GM23338 (cell line): Measurements from ENCODE around the gene ZBTB1. TPM values are rescaled to one million over a fixed set of nuclear protein-coding genes. Genes with fewer than 3 reads are reported as not detected.

ENCODE experiments used
- ATAC-seq: fragments of 200-7000 bp; cut with Tn5 transposase; 3 replicates; pipeline ENCODE4 v1.9.1; 2020
- DNase-seq: peaks from one replicate; pipeline ENCODE4 v3.0.0-alpha.2; 2015; ENCODE audit warnings: low spot score
- H2AFZ ChIP-seq: fragments of 200-600 bp; sonication (generic); 2 replicates; pipeline ENCODE4 v1.8.0; 2016; ENCODE audit warnings: antibody characterized with exemption, mild to moderate bottlenecking, moderate library complexity
- H3F3A ChIP-seq: fragments of 200-600 bp; sonication (generic); replicated peaks from 2 replicates; pipeline ENCODE4 v1.8.0; 2017; ENCODE audit warnings: antibody characterized with exemption, mixed run types, low read depth
- H3K27ac ChIP-seq: fragments of 200-600 bp; sonication (generic); 2 replicates; pipeline ENCODE4 v1.6.1; 2016; ENCODE audit warnings: low read depth
- H3K27me3 ChIP-seq: fragments of 200-600 bp; sonication (generic); 2 replicates; pipeline ENCODE4 v1.8.0; 2016; ENCODE audit warnings: mild to moderate bottlenecking, mixed run types, moderate library complexity; ENCODE audit not compliant: insufficient read depth
- H3K36me3 ChIP-seq: fragments of 200-600 bp; sonication (generic); 2 replicates; pipeline ENCODE4 v1.8.0; 2016; ENCODE audit warnings: mild to moderate bottlenecking; ENCODE audit not compliant: insufficient read depth
- H3K4me1 ChIP-seq: fragments of 200-600 bp; sonication (generic); 2 replicates; pipeline ENCODE4 v1.8.0; 2016; ENCODE audit warnings: mild to moderate bottlenecking, moderate library complexity; ENCODE audit not compliant: insufficient read depth
- H3K4me2 ChIP-seq: fragments of 200-600 bp; sonication (generic); 2 replicates; pipeline ENCODE4 v1.7.1; 2017; ENCODE audit warnings: mixed run types
- H3K4me3 ChIP-seq: fragments of 200-600 bp; sonication (generic); 2 replicates; pipeline ENCODE4 v1.6.1; 2016; ENCODE audit warnings: mixed run types
- H3K79me2 ChIP-seq: fragments of 200-600 bp; sonication (generic); replicated peaks from 2 replicates; pipeline ENCODE4 v1.8.0; 2017; ENCODE audit warnings: mild to moderate bottlenecking; ENCODE audit not compliant: insufficient read depth
- H3K9me2 ChIP-seq: fragments of 200-600 bp; sonication (generic); 2 replicates; pipeline ENCODE4 v1.8.0; 2017; ENCODE audit not compliant: insufficient read depth
- H4K20me1 ChIP-seq: fragments of 200-600 bp; sonication (generic); replicated peaks from 2 replicates; pipeline ENCODE4 v1.8.0; 2017; ENCODE audit warnings: mild to moderate bottlenecking; ENCODE audit not compliant: insufficient read depth
- H3K27ac Mint-ChIP-seq: 2 replicates; pipeline ENCODE4 v1.8.0; 2020; ENCODE audit warnings: inconsistent platforms, mild to moderate bottlenecking, moderate library complexity, mixed read lengths
- H3K27me3 Mint-ChIP-seq: 3 replicates; pipeline ENCODE4 v1.8.0; 2022; ENCODE audit warnings: low read depth, mild to moderate bottlenecking, moderate library complexity, mixed read lengths, inconsistent platforms; ENCODE audit not compliant: insufficient read depth, poor library complexity
- H3K36me3 Mint-ChIP-seq: 3 replicates; pipeline ENCODE4 v1.8.0; 2021; ENCODE audit warnings: low read depth, mild to moderate bottlenecking, inconsistent platforms, moderate library complexity, mixed read lengths
- H3K4me1 Mint-ChIP-seq: 3 replicates; pipeline ENCODE4 v1.8.0; 2020; ENCODE audit warnings: mild to moderate bottlenecking, inconsistent platforms, mixed read lengths
- H3K4me3 Mint-ChIP-seq: 3 replicates; pipeline ENCODE4 v1.8.0; 2021; ENCODE audit warnings: moderate library complexity, mild to moderate bottlenecking, inconsistent platforms, mixed read lengths
- H3K9me3 Mint-ChIP-seq: 3 replicates; pipeline ENCODE4 v1.8.0; 2020; ENCODE audit warnings: moderate library complexity, mild to moderate bottlenecking, inconsistent platforms, mixed read lengths
- CREB1 ChIP-seq: fragments of 250-450 bp; sonication (Bioruptor Pico); IDR thresholded peaks from 2 replicates; pipeline ENCODE4 v1.5.0; 2020; ENCODE audit warnings: low read depth, mild to moderate bottlenecking, moderate library complexity
- EZH2 ChIP-seq: fragments of 200-600 bp; sonication (generic); IDR thresholded peaks from one replicate; pipeline ENCODE4 v1.8.0; 2017; ENCODE audit warnings: antibody characterized with exemption, mild to moderate bottlenecking, low read depth; ENCODE audit not compliant: unreplicated experiment
- EZH2phosphoT487 ChIP-seq: fragments of 200-600 bp; sonication (generic); IDR thresholded peaks from one replicate; pipeline ENCODE4 v1.8.1; 2018; ENCODE audit warnings: antibody characterized with exemption; ENCODE audit not compliant: unreplicated experiment
- JUNB ChIP-seq: IDR thresholded peaks from one replicate; pipeline ENCODE4 v1.6.1; 2016; ENCODE audit warnings: antibody characterized with exemption; ENCODE audit not compliant: unreplicated experiment
- NANOG ChIP-seq: IDR thresholded peaks from 2 replicates; pipeline ENCODE4 v1.6.1; 2016; ENCODE audit warnings: antibody characterized with exemption, borderline replicate concordance
- POLR2AphosphoS5 ChIP-seq: IDR thresholded peaks from 2 replicates; pipeline ENCODE4 v1.6.1; 2016; ENCODE audit warnings: antibody characterized with exemption, low read depth
- STAT1 ChIP-seq: IDR thresholded peaks from one replicate; pipeline ENCODE4 v1.6.1; 2016; ENCODE audit warnings: antibody characterized with exemption; ENCODE audit not compliant: unreplicated experiment
- ZNF114 ChIP-seq: fragments of 250-450 bp; sonication (Bioruptor Pico); IDR thresholded peaks from 2 replicates; pipeline ENCODE4 v1.5.0; 2020; ENCODE audit warnings: mild to moderate bottlenecking, moderate library complexity
- ZNF331 ChIP-seq: fragments of 250-450 bp; sonication (Bioruptor Pico); IDR thresholded peaks from 2 replicates; pipeline ENCODE4 v1.5.0; 2020; ENCODE audit warnings: low read depth, mild to moderate bottlenecking, moderate library complexity
- polyA plus RNA-seq: library from polyadenylated mRNA; unstranded; fragments of >200 nt; fragmentation: Nextera tagmentation; extraction: Ambion mirVana; gene quantifications from 2 replicates; pipeline ENCODE4 v1.2.1, GENCODE V29; 2016
- total RNA-seq: library from RNA; depleted of rRNA; stranded (reverse); fragments of >200 nt; shearing (Covaris generic); gene quantifications from 2 replicates; pipeline ENCODE4 v1.2.3, GENCODE V29; 2014
- TF ChIP-seq, protein P1 (sequence below): fragments of 250-450 bp; sonication (Bioruptor Pico); IDR thresholded peaks from 2 replicates; pipeline ENCODE4 v1.5.0; 2020; ENCODE audit warnings: mild to moderate bottlenecking, moderate library complexity
- TF ChIP-seq, protein P2 (sequence below): IDR thresholded peaks from 2 replicates; pipeline ENCODE4 v1.6.1; 2016; ENCODE audit warnings: antibody characterized with exemption
- TF ChIP-seq, protein P3 (sequence below): IDR thresholded peaks from one replicate; pipeline ENCODE4 v1.6.1; 2018; ENCODE audit warnings: antibody characterized with exemption; ENCODE audit not compliant: unreplicated experiment
- TF ChIP-seq, protein P4 (sequence below), 2 experiments: fragments of 200-600 bp in 1 of 2; sonication (generic) in 1 of 2; conservative IDR thresholded peaks; 2 replicates each; pipeline versions ENCODE4 v1.5.1 to v1.6.1; 2016 to 2017; ENCODE audit warnings: antibody characterized with exemption in 2 of 2, low read depth in 2 of 2, mild to moderate bottlenecking in 2 of 2, moderate library complexity in 1 of 2

Gene ZBTB1
- total and polyA plus RNA-seq, 2 experiments from 2014 or later = 11.2 to 33.0 TPM

DNA sequence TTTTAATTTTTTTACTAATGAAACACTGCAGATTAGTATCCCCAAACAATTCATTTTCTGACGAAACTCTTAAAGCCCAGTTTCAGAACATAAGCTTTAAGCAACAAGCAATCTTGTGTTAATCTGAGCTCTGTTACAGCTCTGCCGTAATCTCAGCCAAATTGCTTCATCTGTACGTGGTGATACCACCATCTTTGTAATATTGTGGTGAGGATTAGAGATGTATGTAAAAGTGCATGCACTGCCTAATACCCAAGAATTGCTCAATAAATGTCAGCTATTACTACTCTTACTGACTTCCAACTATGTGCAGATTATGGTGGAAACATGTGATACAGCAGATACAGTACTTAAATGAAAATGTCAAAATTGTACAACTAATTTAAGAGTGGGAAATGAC lies 37.5 kb upstream of the ZBTB1 start:
- Histone ChIP-seq H3K4me1 (0 out of 2 replicates have a peak, but pooled peaks cover 4% of the 10 kb centered on the region), H3K36me3 (no peaks in the 10 kb centered on the region), H3K27me3 (peaks cover 11% of the 10 kb centered on the region; the same call in 1 of the 2 replicates), H2AFZ (no peak overlapping the region), H4K20me1 (no peaks in the 10 kb centered on the region), H3K4me2 (no peak overlapping the region), H3K27ac (no peak overlapping the region), H3K4me3 (no peak overlapping the region), H3K79me2 (no peaks in the 10 kb centered on the region), H3F3A (peaks cover 19% of the 10 kb centered on the region; the same call in 1 of the 2 replicates), H3K9me2 (no peaks in the 10 kb centered on the region)
- no peak overlapping the region for H3K27ac Mint-ChIP-seq
- no peaks in the 10 kb centered on the region for H3K9me3 Mint-ChIP-seq
- DNase-seq (no peak), ATAC-seq (no peak)
- H3K27me3 Mint-ChIP-seq = peaks cover 5% of the 10 kb centered on the region
- TF ChIP-seq ZNF114 = no peak
- TF ChIP-seq, protein P1, sequence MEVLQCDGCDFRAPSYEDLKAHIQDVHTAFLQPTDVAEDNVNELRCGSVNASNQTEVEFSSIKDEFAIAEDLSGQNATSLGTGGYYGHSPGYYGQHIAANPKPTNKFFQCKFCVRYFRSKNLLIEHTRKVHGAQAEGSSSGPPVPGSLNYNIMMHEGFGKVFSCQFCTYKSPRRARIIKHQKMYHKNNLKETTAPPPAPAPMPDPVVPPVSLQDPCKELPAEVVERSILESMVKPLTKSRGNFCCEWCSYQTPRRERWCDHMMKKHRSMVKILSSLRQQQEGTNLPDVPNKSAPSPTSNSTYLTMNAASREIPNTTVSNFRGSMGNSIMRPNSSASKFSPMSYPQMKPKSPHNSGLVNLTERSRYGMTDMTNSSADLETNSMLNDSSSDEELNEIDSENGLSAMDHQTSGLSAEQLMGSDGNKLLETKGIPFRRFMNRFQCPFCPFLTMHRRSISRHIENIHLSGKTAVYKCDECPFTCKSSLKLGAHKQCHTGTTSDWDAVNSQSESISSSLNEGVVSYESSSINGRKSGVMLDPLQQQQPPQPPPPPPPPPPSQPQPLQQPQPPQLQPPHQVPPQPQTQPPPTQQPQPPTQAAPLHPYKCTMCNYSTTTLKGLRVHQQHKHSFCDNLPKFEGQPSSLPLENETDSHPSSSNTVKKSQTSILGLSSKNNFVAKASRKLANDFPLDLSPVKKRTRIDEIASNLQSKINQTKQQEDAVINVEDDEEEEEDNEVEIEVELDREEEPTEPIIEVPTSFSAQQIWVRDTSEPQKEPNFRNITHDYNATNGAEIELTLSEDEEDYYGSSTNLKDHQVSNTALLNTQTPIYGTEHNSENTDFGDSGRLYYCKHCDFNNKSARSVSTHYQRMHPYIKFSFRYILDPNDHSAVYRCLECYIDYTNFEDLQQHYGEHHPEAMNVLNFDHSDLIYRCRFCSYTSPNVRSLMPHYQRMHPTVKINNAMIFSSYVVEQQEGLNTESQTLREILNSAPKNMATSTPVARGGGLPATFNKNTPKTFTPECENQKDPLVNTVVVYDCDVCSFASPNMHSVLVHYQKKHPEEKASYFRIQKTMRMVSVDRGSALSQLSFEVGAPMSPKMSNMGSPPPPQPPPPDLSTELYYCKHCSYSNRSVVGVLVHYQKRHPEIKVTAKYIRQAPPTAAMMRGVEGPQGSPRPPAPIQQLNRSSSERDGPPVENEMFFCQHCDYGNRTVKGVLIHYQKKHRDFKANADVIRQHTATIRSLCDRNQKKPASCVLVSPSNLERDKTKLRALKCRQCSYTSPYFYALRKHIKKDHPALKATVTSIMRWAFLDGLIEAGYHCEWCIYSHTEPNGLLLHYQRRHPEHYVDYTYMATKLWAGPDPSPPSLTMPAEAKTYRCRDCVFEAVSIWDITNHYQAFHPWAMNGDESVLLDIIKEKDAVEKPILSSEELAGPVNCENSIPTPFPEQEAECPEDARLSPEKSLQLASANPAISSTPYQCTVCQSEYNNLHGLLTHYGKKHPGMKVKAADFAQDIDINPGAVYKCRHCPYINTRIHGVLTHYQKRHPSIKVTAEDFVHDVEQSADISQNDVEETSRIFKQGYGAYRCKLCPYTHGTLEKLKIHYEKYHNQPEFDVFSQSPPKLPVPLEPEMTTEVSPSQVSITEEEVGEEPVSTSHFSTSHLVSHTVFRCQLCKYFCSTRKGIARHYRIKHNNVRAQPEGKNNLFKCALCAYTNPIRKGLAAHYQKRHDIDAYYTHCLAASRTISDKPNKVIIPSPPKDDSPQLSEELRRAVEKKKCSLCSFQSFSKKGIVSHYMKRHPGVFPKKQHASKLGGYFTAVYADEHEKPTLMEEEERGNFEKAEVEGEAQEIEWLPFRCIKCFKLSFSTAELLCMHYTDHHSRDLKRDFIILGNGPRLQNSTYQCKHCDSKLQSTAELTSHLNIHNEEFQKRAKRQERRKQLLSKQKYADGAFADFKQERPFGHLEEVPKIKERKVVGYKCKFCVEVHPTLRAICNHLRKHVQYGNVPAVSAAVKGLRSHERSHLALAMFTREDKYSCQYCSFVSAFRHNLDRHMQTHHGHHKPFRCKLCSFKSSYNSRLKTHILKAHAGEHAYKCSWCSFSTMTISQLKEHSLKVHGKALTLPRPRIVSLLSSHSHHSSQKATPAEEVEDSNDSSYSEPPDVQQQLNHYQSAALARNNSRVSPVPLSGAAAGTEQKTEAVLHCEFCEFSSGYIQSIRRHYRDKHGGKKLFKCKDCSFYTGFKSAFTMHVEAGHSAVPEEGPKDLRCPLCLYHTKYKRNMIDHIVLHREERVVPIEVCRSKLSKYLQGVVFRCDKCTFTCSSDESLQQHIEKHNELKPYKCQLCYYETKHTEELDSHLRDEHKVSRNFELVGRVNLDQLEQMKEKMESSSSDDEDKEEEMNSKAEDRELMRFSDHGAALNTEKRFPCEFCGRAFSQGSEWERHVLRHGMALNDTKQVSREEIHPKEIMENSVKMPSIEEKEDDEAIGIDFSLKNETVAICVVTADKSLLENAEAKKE (CRISPR knock-in tag) = no peak
- TF ChIP-seq JUNB = no peak
- no peak for TF ChIP-seq EZH2phosphoT487
- TF ChIP-seq, protein P2, sequence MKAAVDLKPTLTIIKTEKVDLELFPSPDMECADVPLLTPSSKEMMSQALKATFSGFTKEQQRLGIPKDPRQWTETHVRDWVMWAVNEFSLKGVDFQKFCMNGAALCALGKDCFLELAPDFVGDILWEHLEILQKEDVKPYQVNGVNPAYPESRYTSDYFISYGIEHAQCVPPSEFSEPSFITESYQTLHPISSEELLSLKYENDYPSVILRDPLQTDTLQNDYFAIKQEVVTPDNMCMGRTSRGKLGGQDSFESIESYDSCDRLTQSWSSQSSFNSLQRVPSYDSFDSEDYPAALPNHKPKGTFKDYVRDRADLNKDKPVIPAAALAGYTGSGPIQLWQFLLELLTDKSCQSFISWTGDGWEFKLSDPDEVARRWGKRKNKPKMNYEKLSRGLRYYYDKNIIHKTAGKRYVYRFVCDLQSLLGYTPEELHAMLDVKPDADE = no peak
- TF ChIP-seq, protein P3, sequence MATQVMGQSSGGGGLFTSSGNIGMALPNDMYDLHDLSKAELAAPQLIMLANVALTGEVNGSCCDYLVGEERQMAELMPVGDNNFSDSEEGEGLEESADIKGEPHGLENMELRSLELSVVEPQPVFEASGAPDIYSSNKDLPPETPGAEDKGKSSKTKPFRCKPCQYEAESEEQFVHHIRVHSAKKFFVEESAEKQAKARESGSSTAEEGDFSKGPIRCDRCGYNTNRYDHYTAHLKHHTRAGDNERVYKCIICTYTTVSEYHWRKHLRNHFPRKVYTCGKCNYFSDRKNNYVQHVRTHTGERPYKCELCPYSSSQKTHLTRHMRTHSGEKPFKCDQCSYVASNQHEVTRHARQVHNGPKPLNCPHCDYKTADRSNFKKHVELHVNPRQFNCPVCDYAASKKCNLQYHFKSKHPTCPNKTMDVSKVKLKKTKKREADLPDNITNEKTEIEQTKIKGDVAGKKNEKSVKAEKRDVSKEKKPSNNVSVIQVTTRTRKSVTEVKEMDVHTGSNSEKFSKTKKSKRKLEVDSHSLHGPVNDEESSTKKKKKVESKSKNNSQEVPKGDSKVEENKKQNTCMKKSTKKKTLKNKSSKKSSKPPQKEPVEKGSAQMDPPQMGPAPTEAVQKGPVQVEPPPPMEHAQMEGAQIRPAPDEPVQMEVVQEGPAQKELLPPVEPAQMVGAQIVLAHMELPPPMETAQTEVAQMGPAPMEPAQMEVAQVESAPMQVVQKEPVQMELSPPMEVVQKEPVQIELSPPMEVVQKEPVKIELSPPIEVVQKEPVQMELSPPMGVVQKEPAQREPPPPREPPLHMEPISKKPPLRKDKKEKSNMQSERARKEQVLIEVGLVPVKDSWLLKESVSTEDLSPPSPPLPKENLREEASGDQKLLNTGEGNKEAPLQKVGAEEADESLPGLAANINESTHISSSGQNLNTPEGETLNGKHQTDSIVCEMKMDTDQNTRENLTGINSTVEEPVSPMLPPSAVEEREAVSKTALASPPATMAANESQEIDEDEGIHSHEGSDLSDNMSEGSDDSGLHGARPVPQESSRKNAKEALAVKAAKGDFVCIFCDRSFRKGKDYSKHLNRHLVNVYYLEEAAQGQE = no peak
- TF ChIP-seq EZH2 = no peak
- no peak for TF ChIP-seq CREB1 (CRISPR knock-in tag)
- TF ChIP-seq STAT1 = no peak
- no peak for TF ChIP-seq POLR2AphosphoS5
- TF ChIP-seq, protein P4, sequence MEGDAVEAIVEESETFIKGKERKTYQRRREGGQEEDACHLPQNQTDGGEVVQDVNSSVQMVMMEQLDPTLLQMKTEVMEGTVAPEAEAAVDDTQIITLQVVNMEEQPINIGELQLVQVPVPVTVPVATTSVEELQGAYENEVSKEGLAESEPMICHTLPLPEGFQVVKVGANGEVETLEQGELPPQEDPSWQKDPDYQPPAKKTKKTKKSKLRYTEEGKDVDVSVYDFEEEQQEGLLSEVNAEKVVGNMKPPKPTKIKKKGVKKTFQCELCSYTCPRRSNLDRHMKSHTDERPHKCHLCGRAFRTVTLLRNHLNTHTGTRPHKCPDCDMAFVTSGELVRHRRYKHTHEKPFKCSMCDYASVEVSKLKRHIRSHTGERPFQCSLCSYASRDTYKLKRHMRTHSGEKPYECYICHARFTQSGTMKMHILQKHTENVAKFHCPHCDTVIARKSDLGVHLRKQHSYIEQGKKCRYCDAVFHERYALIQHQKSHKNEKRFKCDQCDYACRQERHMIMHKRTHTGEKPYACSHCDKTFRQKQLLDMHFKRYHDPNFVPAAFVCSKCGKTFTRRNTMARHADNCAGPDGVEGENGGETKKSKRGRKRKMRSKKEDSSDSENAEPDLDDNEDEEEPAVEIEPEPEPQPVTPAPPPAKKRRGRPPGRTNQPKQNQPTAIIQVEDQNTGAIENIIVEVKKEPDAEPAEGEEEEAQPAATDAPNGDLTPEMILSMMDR (conservative IDR thresholded peaks at IDR 0.05; ENCODE audit: low read depth in 2 of 2) = no peak
- TF ChIP-seq NANOG = no peak
- TF ChIP-seq ZNF331 = no peak
- peaks cover 5% of the 10 kb centered on the region; the same call in 1 of the 3 replicates for H3K36me3 Mint-ChIP-seq
- peaks cover 11% of the 10 kb centered on the region; the same call in 2 of the 3 replicates for H3K4me1 Mint-ChIP-seq
- H3K4me3 Mint-ChIP-seq = no peak overlapping the region
